Adipocyte (in vitro differentiated cells): Measurements from ENCODE around the gene GCNA.
"Not testable (repeated sequence)": the region's sequence is repeated elsewhere in the genome, so short reads cannot be mapped to it uniquely, and the experiment has no call there.

Source experiments
- DNase-seq: peaks from one replicate; pipeline ENCODE4 v3.0.0-alpha.2; 2015; ENCODE audit warnings: low read depth
- H3K27me3 ChIP-seq: replicated peaks from 2 replicates; pipeline ENCODE4 v1.7.0; 2013; ENCODE audit warnings: mild to moderate bottlenecking, low read length, moderate library complexity; ENCODE audit not compliant: control insufficient read depth, insufficient read depth
- H3K36me3 ChIP-seq: 2 replicates; pipeline ENCODE4 v1.7.0; 2013; ENCODE audit warnings: low read length, mild to moderate bottlenecking, moderate library complexity; ENCODE audit not compliant: control insufficient read depth, insufficient read depth, severe bottlenecking
- H3K4me1 ChIP-seq: 2 replicates; pipeline ENCODE4 v1.7.0; 2013; ENCODE audit warnings: mild to moderate bottlenecking, low read length, moderate library complexity; ENCODE audit not compliant: control insufficient read depth, insufficient read depth
- H3K4me3 ChIP-seq: 2 replicates; pipeline ENCODE4 v1.7.0; 2013; ENCODE audit warnings: mild to moderate bottlenecking, low read length, moderate library complexity
- H3K9ac ChIP-seq: 2 replicates; pipeline ENCODE4 v1.7.0; 2013; ENCODE audit warnings: mild to moderate bottlenecking, low read length, moderate library complexity
- H3K9me3 ChIP-seq: 2 replicates; pipeline ENCODE4 v1.7.0; 2013; ENCODE audit warnings: mild to moderate bottlenecking, low read length, moderate library complexity; ENCODE audit not compliant: control insufficient read depth

The GCNA gene

GRCh38 chrX:71627588-71628404 lies 49.6 kb downstream of the GCNA start:
- Histone ChIP-seq H3K27me3 (no peaks in the 10 kb centered on the region), H3K4me1 (peaks cover 8% of the 10 kb centered on the region), H3K36me3 (no peaks in the 10 kb centered on the region), H3K9ac (no peak overlapping the region), H3K4me3 (no peak overlapping the region), H3K9me3 (peaks cover 5% of the 10 kb centered on the region)
- DNase-seq, result no peak

- Histone ChIP-seq H3K9ac (no peak overlapping the region), H3K36me3 (no peaks in the 10 kb centered on the region), H3K4me3 (no peak overlapping the region), H3K4me1 (no peaks in the 10 kb centered on the region), H3K27me3 (peaks cover 2% of the 10 kb centered on the region), H3K9me3 (peaks cover 5% of the 10 kb centered on the region)
- no peak for DNase-seq
Measured at GRCh38 chrX:71629467-71629866, 51.2 kb downstream of the GCNA start.

GRCh38 chrX:71632923-71633657 lies 54.9 kb downstream of the GCNA start:
- Histone ChIP-seq H3K9ac (no peak overlapping the region), H3K9me3 (peaks cover 5% of the 10 kb centered on the region), H3K27me3 (peaks cover 2% of the 10 kb centered on the region), H3K36me3 (no peaks in the 10 kb centered on the region), H3K4me3 (no peak overlapping the region), H3K4me1 (no peaks in the 10 kb centered on the region)
- no peak for DNase-seq

GRCh38 chrX:71634366-71634765 lies 56.1 kb downstream of the GCNA start:
- Histone ChIP-seq H3K36me3 (no peaks in the 10 kb centered on the region), H3K4me3 (no peak overlapping the region), H3K9me3 (peaks cover 5% of the 10 kb centered on the region), H3K27me3 (peaks cover 2% of the 10 kb centered on the region), H3K9ac (no peak overlapping the region), H3K4me1 (no peaks in the 10 kb centered on the region)
- no peak for DNase-seq

- H3K4me1 ChIP-seq, result no peaks in the 10 kb centered on the region
- no peak overlapping the region for H3K4me3 ChIP-seq
- H3K9ac ChIP-seq, result no peak overlapping the region
- DNase-seq, result no peak
- peaks cover 2% of the 10 kb centered on the region for H3K27me3 ChIP-seq
- H3K9me3 ChIP-seq, result peaks cover 5% of the 10 kb centered on the region
- H3K36me3 ChIP-seq, result no peaks in the 10 kb centered on the region
Measured at GRCh38 chrX:71636438-71637252, 58.4 kb downstream of the GCNA start.

- Histone ChIP-seq H3K9me3 (peaks cover under 1% of the 10 kb centered on the region), H3K36me3 (no peaks in the 10 kb centered on the region), H3K4me3 (no peak overlapping the region), H3K27me3 (peaks cover 2% of the 10 kb centered on the region), H3K4me1 (no peaks in the 10 kb centered on the region), H3K9ac (no peak overlapping the region)
- DNase-seq, result peak; percentile 2
Measured at GRCh38 chrX:71637253-71637618, 59.0 kb downstream of the GCNA start.

GRCh38 chrX:71637848-71638247 lies 59.6 kb downstream of the GCNA start:
- Histone ChIP-seq H3K4me3 (peak overlapping the region; percentile 26), H3K9me3 (no peaks in the 10 kb centered on the region)
- peak; percentile 45 for DNase-seq

GRCh38 chrX:71638409-71638808 lies 60.2 kb downstream of the GCNA start:
- Histone ChIP-seq H3K9ac (no peak overlapping the region), H3K27me3 (peaks cover 2% of the 10 kb centered on the region), H3K36me3 (no peaks in the 10 kb centered on the region), H3K4me1 (no peaks in the 10 kb centered on the region), H3K9me3 (no peaks in the 10 kb centered on the region), H3K4me3 (no peak overlapping the region)
- no peak for DNase-seq

More at GRCh38 chrX:71637848-71638247, 59.6 kb downstream of the GCNA start:
- H3K36me3 ChIP-seq, result no peaks in the 10 kb centered on the region
- H3K4me1 ChIP-seq, result no peaks in the 10 kb centered on the region
- H3K27me3 ChIP-seq, result peaks cover 2% of the 10 kb centered on the region
- no peak overlapping the region for H3K9ac ChIP-seq

GRCh38 chrX:71640002-71640401 lies 61.8 kb downstream of the GCNA start:
- no peak for DNase-seq
- Histone ChIP-seq H3K4me1 (no peaks in the 10 kb centered on the region), H3K27me3 (no peaks in the 10 kb centered on the region), H3K9me3 (no peaks in the 10 kb centered on the region), H3K36me3 (no peaks in the 10 kb centered on the region), H3K9ac (no peak overlapping the region), H3K4me3 (no peak overlapping the region)

GRCh38 chrX:71644406-71644805 lies 66.2 kb downstream of the GCNA start:
- not testable (repeated sequence) for H3K36me3 ChIP-seq, H3K4me3 ChIP-seq, H3K9me3 ChIP-seq, H3K4me1 ChIP-seq, DNase-seq, H3K9ac ChIP-seq, H3K27me3 ChIP-seq

GRCh38 chrX:71650333-71650969 lies 72.2 kb downstream of the GCNA start:
- Histone ChIP-seq H3K36me3 (no peaks in the 10 kb centered on the region), H3K4me1 (no peaks in the 10 kb centered on the region), H3K27me3 (peaks cover 8% of the 10 kb centered on the region), H3K9me3 (no peaks in the 10 kb centered on the region), H3K4me3 (no peak overlapping the region), H3K9ac (no peak overlapping the region)
- DNase-seq, result no peak
